ENCODE results near the gene GTF2F2.

The GTF2F2 gene

DNA sequence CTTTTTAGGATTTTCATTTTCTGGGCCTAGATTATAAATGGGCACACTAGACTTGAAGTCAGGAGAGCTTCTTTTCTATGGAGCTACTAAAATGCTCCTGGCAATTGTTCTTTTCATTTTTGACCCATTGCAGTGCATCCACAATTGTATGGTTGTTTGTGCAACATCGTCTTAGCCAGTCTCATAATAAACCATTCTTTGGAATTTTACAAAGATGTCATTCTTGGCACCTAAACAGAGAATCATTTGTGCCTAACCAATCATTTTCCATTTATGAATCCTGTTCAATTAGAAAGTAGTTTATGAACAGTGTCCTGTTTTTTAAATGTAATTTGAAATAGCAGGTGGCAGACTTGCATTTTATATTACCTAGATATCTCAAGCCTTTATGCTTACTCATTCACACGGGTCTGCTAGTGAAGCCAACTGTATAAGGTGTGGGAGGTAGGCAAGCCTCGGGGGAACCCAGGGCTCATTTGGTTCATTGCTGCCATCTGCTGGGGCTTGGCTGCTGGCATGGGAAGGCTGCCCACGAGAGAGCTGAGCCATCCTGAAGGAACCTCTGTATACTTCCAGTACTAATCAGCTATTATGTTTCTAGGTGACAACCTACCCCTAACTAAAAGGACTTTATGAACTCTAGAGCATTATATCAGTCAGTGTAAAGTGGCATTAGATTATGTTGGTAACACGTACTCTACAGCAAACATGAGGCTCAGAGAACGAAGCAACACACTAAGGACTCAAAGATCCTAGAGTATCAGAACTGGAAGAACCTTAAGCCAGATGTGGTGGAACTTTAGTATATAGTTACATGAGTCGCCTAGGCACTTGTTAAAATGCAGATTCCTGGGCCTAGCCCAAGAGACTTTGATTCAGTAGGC is 160.7 kb downstream of the GTF2F2 start:
- Histone ChIP-seq H3K27me3 (ENCODE audit: insufficient read depth, low read depth, severe bottlenecking) (no peaks in the 10 kb centered on the region), H3K36me3 (peaks cover 2% of the 10 kb centered on the region), H3K4me3 (ENCODE audit: low read depth, low read length) (no peak overlapping the region), H3K9me3 (ENCODE audit: severe bottlenecking) (no peaks in the 10 kb centered on the region), H3K27ac (no peak overlapping the region)
- DNase-seq = peak; percentile 55
- TF ChIP-seq CTCF (IDR thresholded peaks at IDR 0.05; ENCODE audit: low read depth, low read length) = peak; percentile 78

DNA sequence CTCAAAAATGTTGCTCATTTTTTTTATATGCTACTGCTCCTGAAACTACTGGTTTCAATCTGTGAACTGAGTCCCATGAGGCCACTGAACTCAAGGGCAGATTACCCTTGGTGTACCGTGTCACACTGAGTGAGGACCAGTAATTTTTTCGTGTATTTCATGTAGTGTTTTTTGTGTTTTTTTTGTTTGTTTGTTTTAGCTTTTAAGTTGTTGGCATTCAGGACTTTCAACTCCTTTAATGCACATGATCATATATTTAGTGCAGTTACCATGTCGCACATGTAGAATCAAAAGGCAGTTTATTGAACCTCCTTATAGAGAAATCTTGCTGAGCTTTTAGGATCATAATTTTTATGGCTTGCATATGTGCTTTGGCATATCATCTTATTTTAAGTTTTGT is 162.7 kb downstream of the GTF2F2 start:
- H3K36me3 ChIP-seq = no peaks in the 10 kb centered on the region; the same call in none of the 2 replicates
- no peaks in the 10 kb centered on the region for H3K9me3 ChIP-seq (ENCODE audit: severe bottlenecking)
- no peak for DNase-seq
- no peak overlapping the region for H3K27ac ChIP-seq
- H3K4me3 ChIP-seq (ENCODE audit: low read depth, low read length) = no peak overlapping the region
- no peak for TF ChIP-seq CTCF (IDR thresholded peaks at IDR 0.05; ENCODE audit: low read depth, low read length)
- no peaks in the 10 kb centered on the region for H3K27me3 ChIP-seq (ENCODE audit: insufficient read depth, low read depth, severe bottlenecking)

GRCh38 chr13:45289936-45290563 is 169.7 kb downstream of the GTF2F2 start:
- Histone ChIP-seq H3K27me3 (ENCODE audit: insufficient read depth, low read depth, severe bottlenecking) (no peaks in the 10 kb centered on the region), H3K4me3 (ENCODE audit: low read depth, low read length) (no peak overlapping the region), H3K36me3 (no peaks in the 10 kb centered on the region; the same call in none of the 2 replicates), H3K27ac (no peak overlapping the region), H3K9me3 (ENCODE audit: severe bottlenecking) (no peaks in the 10 kb centered on the region)
- no peak for TF ChIP-seq CTCF (IDR thresholded peaks at IDR 0.05; ENCODE audit: low read depth, low read length)
- no peak for DNase-seq

DNA sequence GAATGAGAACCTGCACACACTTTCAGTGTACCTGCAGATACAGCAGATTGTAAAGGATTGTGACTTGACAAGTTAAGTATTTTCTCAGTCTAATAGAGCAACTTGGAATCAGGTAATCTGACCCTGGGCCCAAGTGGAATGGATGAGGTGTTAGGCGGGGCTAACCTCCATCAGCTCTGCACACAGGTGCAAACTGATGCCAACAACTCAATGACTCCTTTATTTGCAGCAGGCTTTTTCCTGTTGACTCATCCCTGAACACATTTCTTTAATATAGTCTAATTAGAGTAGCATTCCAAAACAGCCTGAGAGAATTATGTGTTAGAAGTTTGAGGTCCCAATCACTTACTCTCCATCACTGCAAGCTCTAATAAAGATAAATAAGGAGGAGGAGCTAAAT is 171.9 kb downstream of the GTF2F2 start:
- H3K9me3 ChIP-seq (ENCODE audit: severe bottlenecking) = no peaks in the 10 kb centered on the region
- no peaks in the 10 kb centered on the region; the same call in 1 of the 2 replicates for H3K36me3 ChIP-seq
- H3K4me3 ChIP-seq (ENCODE audit: low read depth, low read length) = no peak overlapping the region
- DNase-seq = no peak
- H3K27me3 ChIP-seq (ENCODE audit: insufficient read depth, low read depth, severe bottlenecking) = no peaks in the 10 kb centered on the region
- no peak overlapping the region for H3K27ac ChIP-seq
- TF ChIP-seq CTCF (IDR thresholded peaks at IDR 0.05; ENCODE audit: low read depth, low read length) = no peak

- DNase-seq = no peak
- Histone ChIP-seq H3K27me3 (ENCODE audit: insufficient read depth, low read depth, severe bottlenecking) (no peaks in the 10 kb centered on the region), H3K36me3 (no peaks in the 10 kb centered on the region), H3K9me3 (ENCODE audit: severe bottlenecking) (no peaks in the 10 kb centered on the region), H3K27ac (no peak overlapping the region), H3K4me3 (ENCODE audit: low read depth, low read length) (no peak overlapping the region)
- no peak for TF ChIP-seq CTCF (IDR thresholded peaks at IDR 0.05; ENCODE audit: low read depth, low read length)
Measured at GRCh38 chr13:45295536-45295935, 175.2 kb downstream of the GTF2F2 start.

All from WERI-Rb-1 (cell line).